Stimulated activated CD4-positive, alpha-beta T cell treated with anti-CD3 and anti-CD28 coated beads, Interleukin-1b, Interleukin-23, amount 100 ng/mL, for 24 hours (primary cell): Measurements from ENCODE around the gene DEPP1.

Experiments used
- DNase-seq, 4 experiments: peaks; one replicate each; pipeline ENCODE4 v3.0.0-alpha.2; 2020; ENCODE audit warnings: low read depth in 4 of 4, low spot score in 1 of 4

The DEPP1 gene

GRCh38 chr10:44993922-44994751 lies 15.5 kb upstream of the DEPP1 start:
- DNase-seq: no peak

- no peak for DNase-seq
Measured at GRCh38 chr10:44993226-44993921, 14.8 kb upstream of the DEPP1 start.

- no peak for DNase-seq
Measured at GRCh38 chr10:44992732-44993225, 14.2 kb upstream of the DEPP1 start.

DNA sequence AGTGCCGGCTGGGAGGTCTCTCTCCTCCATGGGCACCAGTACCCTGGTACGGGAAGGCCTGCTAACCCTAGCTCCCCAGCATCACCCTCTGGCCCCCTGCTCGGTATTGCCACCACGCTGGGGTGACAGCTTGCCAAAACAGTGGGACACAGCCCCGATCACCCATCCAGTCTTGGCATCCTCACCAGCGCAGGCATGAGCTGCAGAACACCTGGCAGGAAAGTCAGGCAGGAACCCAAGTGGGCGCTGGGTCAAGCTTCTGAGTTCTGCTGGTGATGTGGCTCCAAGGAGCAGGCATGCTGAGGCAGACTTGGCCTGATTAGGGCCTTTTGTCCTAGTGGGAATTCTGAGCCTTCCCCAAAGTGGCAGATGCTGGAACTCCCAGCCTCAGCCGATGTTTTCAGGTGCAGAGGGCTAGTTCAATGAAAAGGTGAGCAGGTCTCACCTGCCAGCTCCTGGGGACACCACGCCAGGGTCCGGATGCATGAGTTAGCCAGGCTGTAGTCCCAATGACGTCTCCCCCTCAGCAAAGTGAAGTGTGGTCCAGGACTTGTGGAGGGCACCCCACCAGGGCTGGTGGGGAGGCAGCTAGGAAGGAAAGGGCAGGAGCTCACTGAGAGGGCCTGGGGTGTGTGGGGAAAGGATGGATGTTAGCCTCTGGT lies 13.6 kb upstream of the DEPP1 start:
- no peak for DNase-seq

- no peak for DNase-seq
Measured at GRCh38 chr10:44991571-44991970, 13.0 kb upstream of the DEPP1 start.

- no peak for DNase-seq
Measured at GRCh38 chr10:44990965-44991364, 12.4 kb upstream of the DEPP1 start.

DNA sequence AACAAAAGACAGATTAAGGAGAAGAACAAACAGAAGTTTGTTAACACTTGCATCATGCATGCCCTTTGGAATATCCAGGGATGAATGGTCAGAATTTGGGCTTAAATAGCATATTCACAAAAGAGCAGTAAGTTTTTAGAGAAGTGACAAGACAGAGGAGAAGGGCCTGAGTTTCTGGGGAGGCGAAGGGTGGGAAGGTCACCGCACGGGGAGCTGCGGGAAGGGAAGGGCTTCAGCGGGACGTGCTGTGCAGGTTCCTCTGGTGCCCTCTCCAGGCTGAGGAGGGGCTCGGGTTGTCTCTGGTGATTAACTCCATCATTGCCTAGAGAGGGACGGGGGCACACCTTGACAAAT lies 11.7 kb upstream of the DEPP1 start:
- DNase-seq: no peak

DNA sequence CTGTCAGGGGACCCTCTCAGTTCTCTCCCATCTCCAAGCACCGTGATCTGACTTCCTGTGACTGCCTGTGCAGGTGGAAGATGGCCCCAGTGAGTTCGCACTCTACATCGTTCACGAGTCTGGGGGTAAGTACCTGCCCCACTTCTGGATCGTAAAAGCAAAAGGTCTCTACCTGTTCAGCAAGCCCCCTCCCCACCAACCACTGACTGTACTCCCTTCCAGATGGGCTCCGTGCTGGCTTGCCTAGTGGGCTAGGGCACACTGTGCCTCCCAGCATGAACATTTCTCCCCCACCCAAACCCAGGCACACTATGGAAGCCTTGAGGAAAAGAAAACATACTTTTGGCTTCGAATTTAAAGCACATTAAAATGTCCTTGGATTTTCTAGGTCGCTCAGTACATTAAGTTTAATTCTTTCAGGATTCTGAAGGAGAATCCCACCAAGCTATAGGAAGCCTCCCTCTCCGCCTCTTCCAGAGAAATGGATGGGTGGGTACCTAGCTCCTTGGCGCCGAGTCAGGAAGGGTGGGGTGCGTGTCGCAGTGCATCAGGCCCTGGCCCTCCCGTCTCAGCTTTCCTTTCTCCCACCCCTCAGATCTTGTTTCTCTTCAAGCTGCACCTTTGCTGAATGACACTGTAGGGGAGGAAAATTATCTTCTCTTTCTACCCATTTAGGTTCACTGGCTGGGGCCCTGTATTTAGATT lies 11.1 kb upstream of the DEPP1 start:
- DNase-seq: no peak

GRCh38 chr10:44988957-44989585 lies 10.5 kb upstream of the DEPP1 start:
- DNase-seq: no peak

DNA sequence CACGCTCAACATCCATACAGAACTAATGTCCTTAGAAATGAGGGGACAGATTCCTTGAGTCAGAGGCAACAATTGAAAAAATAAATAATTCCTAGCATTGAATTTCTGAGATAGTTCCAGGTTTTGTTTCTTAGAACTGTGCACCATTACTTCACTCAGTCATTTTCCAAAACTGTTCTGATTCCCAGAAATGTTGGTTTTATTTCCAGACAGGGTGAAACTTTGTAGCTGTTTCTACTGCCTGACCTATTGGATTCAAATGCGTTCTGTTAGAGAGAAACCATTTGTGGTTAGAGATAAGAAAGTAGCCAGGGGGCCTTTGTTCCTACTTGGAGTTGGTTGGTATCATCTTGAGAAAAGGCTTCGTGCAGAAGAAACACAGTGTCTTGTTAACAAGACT lies 8.1 kb upstream of the DEPP1 start:
- no peak for DNase-seq

DNA sequence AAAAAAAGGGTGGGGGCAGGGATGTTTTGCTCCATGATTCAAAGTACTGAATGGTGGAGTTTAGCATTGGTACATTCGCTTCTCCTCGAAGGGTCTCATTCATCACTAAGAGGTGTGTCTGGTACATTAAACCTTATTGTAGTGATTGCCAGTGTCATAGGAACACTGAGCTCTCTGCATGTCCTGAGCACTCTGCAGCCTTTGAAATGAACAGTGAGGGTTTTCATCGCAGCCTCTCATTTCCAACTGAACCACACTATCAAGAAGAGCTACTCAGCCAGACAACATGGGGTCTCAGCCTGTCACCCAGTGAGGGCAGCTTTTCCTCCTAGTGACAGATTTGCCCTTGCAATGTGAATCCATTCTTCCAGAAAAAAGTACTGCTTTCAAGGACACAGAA lies 7.6 kb upstream of the DEPP1 start:
- DNase-seq: no peak

GRCh38 chr10:44985175-44985681 lies 6.6 kb upstream of the DEPP1 start:
- no peak for DNase-seq

DNA sequence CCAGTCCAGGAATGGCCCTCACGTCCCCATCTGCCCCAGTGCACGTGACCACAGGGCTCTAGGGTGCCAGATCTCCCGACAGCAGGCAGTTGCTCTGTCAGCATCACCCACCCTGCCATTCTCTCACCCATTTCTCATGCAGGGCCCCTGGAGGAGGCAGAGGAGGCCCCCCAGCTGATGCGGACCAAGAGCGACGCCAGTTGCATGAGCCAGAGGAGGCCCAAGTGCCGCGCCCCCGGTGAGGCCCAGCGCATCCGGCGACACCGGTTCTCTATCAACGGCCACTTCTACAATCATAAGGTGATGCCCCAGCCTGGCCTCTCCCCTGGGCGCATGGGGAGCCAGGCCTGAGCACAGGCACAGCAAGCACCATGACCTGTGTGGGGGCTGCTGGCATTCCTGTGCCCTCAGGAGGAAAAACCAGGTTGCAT lies 6.1 kb upstream of the DEPP1 start:
- no peak for DNase-seq

GRCh38 chr10:44983895-44984278 lies 5.3 kb upstream of the DEPP1 start:
- no peak for DNase-seq

DNA sequence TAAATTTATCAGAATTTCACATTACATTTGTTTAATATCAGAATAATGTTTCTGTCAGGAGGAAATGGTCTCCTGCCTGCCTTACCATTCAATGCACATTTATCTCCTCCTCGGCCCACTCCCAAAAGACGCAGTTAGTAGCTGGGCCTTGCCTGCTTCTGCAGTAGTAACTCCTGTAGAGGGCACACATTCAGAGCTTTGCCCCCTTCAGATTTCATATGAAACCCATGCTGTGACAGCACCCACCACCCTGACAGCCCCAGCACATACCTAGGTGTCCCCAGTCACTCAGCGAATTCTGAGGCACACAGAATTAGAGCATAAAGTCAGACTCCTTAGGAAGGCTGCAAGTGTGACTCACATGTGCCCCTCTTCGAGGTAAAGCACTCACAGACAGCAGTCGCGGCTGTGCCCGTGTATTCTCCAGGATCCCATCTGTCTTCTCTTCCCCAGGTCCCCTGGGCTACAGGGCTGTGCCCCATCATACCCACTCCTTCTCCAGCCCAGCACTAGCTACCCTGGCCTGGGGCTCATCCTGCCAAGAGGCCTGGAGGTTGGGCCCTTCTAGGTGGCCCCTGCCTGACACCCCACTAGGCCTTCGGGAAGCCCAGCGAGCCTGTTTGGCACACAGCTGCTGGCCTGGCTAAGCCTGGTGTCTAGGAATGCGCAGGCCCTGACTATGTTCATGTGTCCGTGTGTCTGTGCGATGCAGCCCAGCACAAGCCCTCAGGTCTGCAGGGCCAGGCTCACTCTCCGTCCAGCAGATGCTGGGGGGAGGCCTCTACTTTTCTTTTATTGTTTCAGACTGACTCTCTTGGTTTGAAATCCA lies 4.7 kb upstream of the DEPP1 start:
- DNase-seq: no peak

DNA sequence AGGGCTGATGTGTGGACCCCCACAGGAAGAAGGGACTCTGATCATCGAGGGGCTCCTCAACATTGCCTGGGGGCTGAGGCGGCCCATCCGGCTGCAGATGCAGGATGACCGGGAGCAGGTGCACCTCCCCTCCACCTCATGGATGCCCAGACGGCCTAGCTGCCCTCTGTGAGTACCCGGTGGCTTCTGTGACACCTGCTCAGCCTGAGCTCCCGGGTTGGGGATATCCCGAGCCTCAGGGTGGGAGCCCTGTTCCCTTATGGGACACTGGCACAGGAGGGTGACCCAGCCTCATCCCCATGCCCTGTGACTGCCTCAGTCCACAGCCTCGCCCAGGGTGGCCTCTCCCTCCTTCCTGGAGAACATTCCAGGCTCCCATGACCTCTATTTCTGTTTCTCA lies 3.9 kb upstream of the DEPP1 start:
- no peak for DNase-seq

GRCh38 chr10:44982114-44982460 lies 3.5 kb upstream of the DEPP1 start:
- DNase-seq: no peak

DNA sequence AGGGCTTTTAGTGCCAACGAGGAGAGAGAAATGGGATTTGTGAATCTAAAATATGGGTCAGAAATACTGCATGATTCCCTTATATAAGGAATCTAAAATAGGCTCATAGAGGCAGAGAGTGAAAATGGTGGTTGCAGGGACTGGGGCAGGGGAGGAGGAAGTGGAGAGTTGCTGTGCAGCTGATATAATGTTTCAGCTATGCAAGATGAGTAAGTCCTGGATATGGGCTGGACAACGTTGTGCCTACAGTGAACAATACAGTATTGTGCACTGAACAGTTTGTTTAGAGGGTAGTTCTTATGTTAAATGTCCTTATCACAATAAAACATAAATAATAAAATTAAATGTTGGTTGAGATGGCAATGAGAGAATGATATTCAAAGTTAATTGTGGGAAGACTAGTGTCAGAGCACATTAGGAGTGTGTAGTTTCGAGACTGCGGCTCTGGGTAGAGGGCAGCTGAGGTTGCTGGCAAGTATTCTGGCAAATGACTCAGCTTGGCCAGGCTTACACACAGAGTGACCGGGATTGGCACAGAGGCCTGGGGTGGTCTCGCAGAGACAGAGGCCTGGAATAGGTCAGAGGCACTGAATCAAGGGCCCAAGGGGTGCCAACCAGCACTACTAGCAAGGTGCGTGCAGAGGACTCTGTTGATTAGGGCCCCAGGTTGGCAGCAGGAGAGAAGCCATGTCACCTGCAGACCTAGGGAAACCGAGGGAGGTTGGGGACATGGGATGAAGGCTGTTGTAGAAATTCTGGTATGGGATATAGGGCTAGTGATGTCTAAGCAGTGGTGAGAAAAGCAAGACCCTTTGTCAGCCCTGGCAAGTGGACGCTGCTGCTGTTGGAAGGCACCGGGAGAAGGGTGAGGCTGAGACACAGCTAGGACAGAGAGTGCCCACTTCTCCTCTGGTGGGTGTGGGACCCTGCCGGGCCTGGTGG lies 2.8 kb upstream of the DEPP1 start:
- no peak for DNase-seq
